ENCODE results near the gene ARHGAP8. TPM values are rescaled to one million over a fixed set of nuclear protein-coding genes. Genes with fewer than 3 reads are reported as not detected.

The ARHGAP8 gene
- polyA plus RNA-seq, 2 of the 4 experiments (the other 2 are of a cell fraction), result 1.2 to 3.8 TPM

GRCh38 chr22:44759430-44760310 lies 7.3 kb downstream of the ARHGAP8 start:
- DNase-seq (ENCODE audit: low read depth in 1 of 2, low spot score in 1 of 2), result no peak
- no peak for TF ChIP-seq ZNF302 (CRISPR knock-in tag; IDR thresholded peaks at IDR 0.05)
- WGBS (ENCODE audit: missing lambda C conversion rate), result 95% methylated on average over 14 of the region's 18 CpGs
- POLR2A ChIA-PET, result interaction anchor here (0.6 kb wide), 1 partner anchor 37 kb away, joined by 8 read pairs; no protein-coding TSS in a partner anchor
- Histone ChIP-seq H3K4me3 (no peak overlapping the region), H3K4me2 (no peak overlapping the region), H3K9me3 (no peaks in the 10 kb centered on the region), H3K27ac (no peak overlapping the region), H3K4me1 (peaks cover 4% of the 10 kb centered on the region; the same call in 2 of the 3 replicates)
- no peak for FAIRE-seq
- CTCF ChIA-PET, result interaction anchor here (0.6 to 1.8 kb wide), 2 partner anchors 24 to 37 kb away, joined by 5 to 7 read pairs; no protein-coding TSS in a partner anchor
- ATAC-seq, result no peak

DNA sequence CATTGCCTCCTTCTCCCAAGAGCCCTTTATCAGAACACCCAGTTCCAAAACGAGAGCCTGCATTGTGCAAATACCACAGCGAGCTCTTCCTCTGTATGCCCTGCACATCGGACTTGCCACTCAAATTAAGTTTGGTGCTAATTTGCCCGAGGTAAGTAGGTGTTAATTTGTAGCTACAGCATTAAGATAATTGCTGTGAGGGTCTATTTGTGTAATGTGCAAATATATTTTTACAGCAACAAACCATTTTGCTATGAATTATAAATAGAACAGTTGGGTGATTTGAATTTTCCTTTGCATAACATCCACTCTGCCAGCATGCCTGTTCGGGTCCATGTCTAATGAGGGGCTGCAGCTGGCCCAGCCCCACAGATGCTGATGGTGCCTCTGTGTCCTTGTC lies 8.1 kb downstream of the ARHGAP8 start:
- ChIA-PET CTCF (interaction anchor here (0.6 to 1.8 kb wide), 2 partner anchors 25 to 36 kb away, joined by 5 to 7 read pairs; no protein-coding TSS in a partner anchor), POLR2A (no interaction called here)
- no peak for ATAC-seq
- WGBS (ENCODE audit: missing lambda C conversion rate), result 67% methylated on average over 5 of the region's 5 CpGs
- no peak for TF ChIP-seq FOSL2 (IDR thresholded peaks at IDR 0.05)
- no peak for TF ChIP-seq FOSL2 (CRISPR knock-in tag; IDR thresholded peaks at IDR 0.05)
- no peak for TF ChIP-seq FOXS1 (CRISPR knock-in tag; IDR thresholded peaks at IDR 0.05)
- TF ChIP-seq ZC3H11A (IDR thresholded peaks at IDR 0.05), result no peak
- TF ChIP-seq TFCP2L1 (CRISPR knock-in tag; IDR thresholded peaks at IDR 0.05), result no peak
- TF ChIP-seq ZSCAN20 (CRISPR knock-in tag; IDR thresholded peaks at IDR 0.05), result no peak
- no peak overlapping the region for H3K4me2 ChIP-seq
- no peak overlapping the region for H3K4me3 ChIP-seq
- no peak for FAIRE-seq
- no peak overlapping the region for H3K27ac ChIP-seq
- no peak for DNase-seq (ENCODE audit: low read depth in 1 of 2, low spot score in 1 of 2)
- peaks cover 4% of the 10 kb centered on the region; the same call in 2 of the 3 replicates for H3K4me1 ChIP-seq
- no peaks in the 10 kb centered on the region for H3K9me3 ChIP-seq

- ATAC-seq (no peak), DNase-seq (ENCODE audit: low read depth in 1 of 2, low spot score in 1 of 2) (no peak), FAIRE-seq (no peak)
- TF ChIP-seq CBX8 (IDR thresholded peaks at IDR 0.05) (no peak), CHD2 (IDR thresholded peaks at IDR 0.05; ENCODE audit: low read length, partially characterized antibody) (no peak), BHLHE40 (IDR thresholded peaks at IDR 0.05; ENCODE audit: low read depth, low read length) (no peak), MYC (IDR thresholded peaks at IDR 0.05; ENCODE audit: borderline replicate concordance, low read length) (no peak), CTCF (IDR thresholded peaks at IDR 0.05) (no peak), HEYL (CRISPR knock-in tag; IDR thresholded peaks at IDR 0.05) (no peak), ZC3H11A (IDR thresholded peaks at IDR 0.05) (no peak), RAD21 (conservative IDR thresholded peaks at IDR 0.05 in 1 of 2, IDR thresholded peaks at IDR 0.05 in 1 of 2) (no peak), JUN (IDR thresholded peaks at IDR 0.05) (no peak), ZNF302 (CRISPR knock-in tag; IDR thresholded peaks at IDR 0.05) (no peak)
- Histone ChIP-seq H3K4me1 (peaks cover 4% of the 10 kb centered on the region; the same call in 2 of the 3 replicates), H3K4me2 (no peak overlapping the region), H3K9me3 (no peaks in the 10 kb centered on the region), H3K27ac (no peak overlapping the region), H3K4me3 (no peak overlapping the region)
- POLR2A ChIA-PET, result no interaction called here
- CTCF ChIA-PET, result interaction anchor here (1.8 kb wide), 1 partner anchor 25 kb away, joined by 7 read pairs; no protein-coding TSS in a partner anchor
- WGBS (ENCODE audit: missing lambda C conversion rate), result 86% methylated on average over 10 of the region's 10 CpGs
Measured at GRCh38 chr22:44761025-44761424, 8.7 kb downstream of the ARHGAP8 start.

DNA sequence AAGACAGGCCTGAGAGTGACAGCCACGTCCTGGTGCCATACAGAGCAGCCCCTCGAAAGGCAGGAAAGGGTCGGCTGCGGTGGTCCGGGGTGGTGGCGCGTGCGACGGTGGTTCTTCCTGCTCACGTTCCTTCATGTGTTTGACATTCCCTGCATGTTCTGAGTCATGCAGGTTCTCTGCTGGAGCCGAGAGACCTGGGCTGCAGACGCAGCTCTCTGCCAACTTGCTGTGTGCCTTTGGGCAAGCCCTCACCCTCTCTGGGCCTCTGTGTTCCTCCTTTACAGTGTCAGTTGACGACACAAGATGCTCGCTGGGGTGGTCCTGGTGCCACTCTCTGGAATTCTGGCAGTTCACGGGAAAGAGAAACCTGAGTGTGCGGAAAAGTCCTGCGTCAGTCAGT lies 12.0 kb downstream of the ARHGAP8 start:
- Histone ChIP-seq H3K4me2 (no peak overlapping the region), H3K4me3 (no peak overlapping the region), H3K9me3 (no peaks in the 10 kb centered on the region), H3K4me1 (no peaks in the 10 kb centered on the region), H3K27ac (no peak overlapping the region)
- FAIRE-seq (no peak), DNase-seq (ENCODE audit: low read depth in 1 of 2, low spot score in 1 of 2) (no peak), ATAC-seq (no peak)
- CTCF ChIA-PET, result no interaction called here
- WGBS (ENCODE audit: missing lambda C conversion rate), result 90% methylated on average over 16 of the region's 17 CpGs
- TF ChIP-seq ZFP36 (IDR thresholded peaks at IDR 0.05; ENCODE audit: borderline replicate concordance, partially characterized antibody) (peak; percentile 28), FOSB (CRISPR knock-in tag; IDR thresholded peaks at IDR 0.05) (no peak)
- POLR2A ChIA-PET, result no interaction called here

Measured in A549 (cell line).